DOHH2 (cell line): ENCODE data around the gene ITGB8.

Experiments
- H3F3A ChIP-seq: fragments of 200-600 bp; sonication (generic), shearing (Covaris generic); 2 replicates; pipeline ENCODE4 v1.6.0; 2016; ENCODE audit warnings: antibody characterized with exemption, mild to moderate bottlenecking; ENCODE audit not compliant: control insufficient read depth, insufficient read depth
- H3K27ac ChIP-seq: fragments of 200-600 bp; sonication (generic); 2 replicates; pipeline ENCODE4 v1.5.1; 2014; ENCODE audit warnings: low read depth, mild to moderate bottlenecking, low read length, moderate library complexity
- H3K27me3 ChIP-seq: fragments of 200-600 bp; sonication (generic); 2 replicates; pipeline ENCODE4 v1.6.1; 2014; ENCODE audit warnings: mild to moderate bottlenecking, low read length, mixed read lengths; ENCODE audit not compliant: control insufficient read depth
- H3K36me3 ChIP-seq: fragments of 200-600 bp; sonication (generic); 2 replicates; pipeline ENCODE4 v1.6.1; 2014; ENCODE audit warnings: mild to moderate bottlenecking, low read length, moderate library complexity, mixed read lengths; ENCODE audit not compliant: control insufficient read depth
- H3K4me1 ChIP-seq: fragments of 200-600 bp; sonication (generic); 2 replicates; pipeline ENCODE4 v1.6.1; 2014; ENCODE audit warnings: mild to moderate bottlenecking, low read length, mixed read lengths; ENCODE audit not compliant: control insufficient read depth
- H3K4me2 ChIP-seq: fragments of 200-600 bp; sonication (generic); 2 replicates; pipeline ENCODE4 v1.6.0; 2014; ENCODE audit warnings: mild to moderate bottlenecking, low read length, moderate library complexity
- H3K4me3 ChIP-seq: fragments of 200-600 bp; sonication (generic); 2 replicates; pipeline ENCODE4 v1.5.1; 2014; ENCODE audit warnings: mild to moderate bottlenecking, low read length, mixed read lengths
- H3K79me2 ChIP-seq: fragments of 200-600 bp; sonication (generic); 2 replicates; pipeline ENCODE4 v1.6.1; 2014; ENCODE audit warnings: mild to moderate bottlenecking, low read length, mixed read lengths; ENCODE audit not compliant: control insufficient read depth
- H3K9me2 ChIP-seq: fragments of 200-600 bp; sonication (generic); replicated peaks from 2 replicates; pipeline ENCODE4 v1.6.1; 2014; ENCODE audit warnings: mild to moderate bottlenecking, low read length, mixed read lengths; ENCODE audit not compliant: control insufficient read depth
- H3K9me3 ChIP-seq: fragments of 200-600 bp; sonication (generic); 2 replicates; pipeline ENCODE4 v1.6.1; 2014; ENCODE audit warnings: antibody characterized with exemption, low read length, mixed read lengths; ENCODE audit not compliant: control insufficient read depth, insufficient read depth
- H4K20me1 ChIP-seq: fragments of 200-600 bp; sonication (generic); 2 replicates; pipeline ENCODE4 v1.6.0; 2014; ENCODE audit warnings: low read depth, mild to moderate bottlenecking, antibody characterized with exemption, low read length, moderate library complexity; ENCODE audit not compliant: control insufficient read depth, insufficient read depth
- EZH2phosphoT487 ChIP-seq: fragments of 200-600 bp; sonication (generic); IDR thresholded peaks from 2 replicates; pipeline ENCODE4 v1.6.1; 2017; ENCODE audit warnings: borderline replicate concordance, mild to moderate bottlenecking, antibody characterized with exemption, low read length, moderate library complexity, mixed read lengths
- TF ChIP-seq, protein P1 (sequence below): fragments of 200-600 bp; sonication (generic); IDR thresholded peaks from one replicate; pipeline ENCODE4 v1.5.1; 2014; ENCODE audit warnings: antibody characterized with exemption, mild to moderate bottlenecking, low read depth, low read length; ENCODE audit not compliant: poor library complexity, severe bottlenecking

Gene ITGB8

GRCh38 chr7:20328027-20328426, 2.7 kb upstream of the ITGB8 start:
- no peak overlapping the region for H3K27ac ChIP-seq
- no peaks in the 10 kb centered on the region for H3K9me2 ChIP-seq
- H3K4me2 ChIP-seq, result peak overlapping the region; percentile 8; the same call in 1 of the 2 replicates
- 0 out of 2 replicates have a peak, but pooled peaks cover 2% of the 10 kb centered on the region for H4K20me1 ChIP-seq
- H3F3A ChIP-seq, result peaks cover 3% of the 10 kb centered on the region
- peaks cover 45% of the 10 kb centered on the region for H3K4me1 ChIP-seq
- 0 out of 2 replicates have a peak, but pooled peaks have one; percentile 12 for TF ChIP-seq EZH2phosphoT487
- TF ChIP-seq, protein P1, sequence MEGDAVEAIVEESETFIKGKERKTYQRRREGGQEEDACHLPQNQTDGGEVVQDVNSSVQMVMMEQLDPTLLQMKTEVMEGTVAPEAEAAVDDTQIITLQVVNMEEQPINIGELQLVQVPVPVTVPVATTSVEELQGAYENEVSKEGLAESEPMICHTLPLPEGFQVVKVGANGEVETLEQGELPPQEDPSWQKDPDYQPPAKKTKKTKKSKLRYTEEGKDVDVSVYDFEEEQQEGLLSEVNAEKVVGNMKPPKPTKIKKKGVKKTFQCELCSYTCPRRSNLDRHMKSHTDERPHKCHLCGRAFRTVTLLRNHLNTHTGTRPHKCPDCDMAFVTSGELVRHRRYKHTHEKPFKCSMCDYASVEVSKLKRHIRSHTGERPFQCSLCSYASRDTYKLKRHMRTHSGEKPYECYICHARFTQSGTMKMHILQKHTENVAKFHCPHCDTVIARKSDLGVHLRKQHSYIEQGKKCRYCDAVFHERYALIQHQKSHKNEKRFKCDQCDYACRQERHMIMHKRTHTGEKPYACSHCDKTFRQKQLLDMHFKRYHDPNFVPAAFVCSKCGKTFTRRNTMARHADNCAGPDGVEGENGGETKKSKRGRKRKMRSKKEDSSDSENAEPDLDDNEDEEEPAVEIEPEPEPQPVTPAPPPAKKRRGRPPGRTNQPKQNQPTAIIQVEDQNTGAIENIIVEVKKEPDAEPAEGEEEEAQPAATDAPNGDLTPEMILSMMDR, result no peak
- H3K9me3 ChIP-seq, result no peaks in the 10 kb centered on the region
- H3K36me3 ChIP-seq, result no peaks in the 10 kb centered on the region
- H3K79me2 ChIP-seq, result no peaks in the 10 kb centered on the region
- no peak overlapping the region for H3K4me3 ChIP-seq
- H3K27me3 ChIP-seq, result peaks cover 52% of the 10 kb centered on the region

DNA sequence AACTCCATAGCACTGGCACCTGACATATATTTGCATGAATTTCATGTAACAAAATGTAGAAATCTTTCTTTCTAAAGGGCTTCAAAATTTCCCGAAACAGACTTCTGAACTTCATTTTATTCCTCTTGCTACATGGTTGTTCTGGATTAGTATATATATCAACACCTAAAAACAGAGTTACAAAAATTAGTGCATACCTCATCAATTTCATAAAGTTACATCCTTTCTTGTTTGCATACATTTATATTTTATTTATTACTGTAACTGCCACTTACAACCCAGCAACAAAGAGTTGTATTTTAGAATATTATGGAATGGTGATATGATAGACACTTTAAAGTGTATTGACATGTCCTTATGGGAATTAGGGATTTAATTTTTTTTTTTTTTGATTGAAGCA, 2.0 kb upstream of the ITGB8 start:
- 0 out of 2 replicates have a peak overlapping the region, but pooled peaks have one; percentile 98 for H3K4me2 ChIP-seq
- H3K36me3 ChIP-seq, result no peaks in the 10 kb centered on the region
- H3K4me3 ChIP-seq, result no peak overlapping the region
- peaks cover 52% of the 10 kb centered on the region for H3K27me3 ChIP-seq
- H3K79me2 ChIP-seq, result no peaks in the 10 kb centered on the region
- no peak for TF ChIP-seq EZH2phosphoT487
- TF ChIP-seq, protein P1, result no peak
- H3K27ac ChIP-seq, result no peak overlapping the region
- no peaks in the 10 kb centered on the region for H3K9me3 ChIP-seq
- H3K4me1 ChIP-seq, result peaks cover 45% of the 10 kb centered on the region
- 0 out of 2 replicates have a peak, but pooled peaks cover 2% of the 10 kb centered on the region for H4K20me1 ChIP-seq
- H3K9me2 ChIP-seq, result no peaks in the 10 kb centered on the region
- H3F3A ChIP-seq, result peaks cover 3% of the 10 kb centered on the region

DNA sequence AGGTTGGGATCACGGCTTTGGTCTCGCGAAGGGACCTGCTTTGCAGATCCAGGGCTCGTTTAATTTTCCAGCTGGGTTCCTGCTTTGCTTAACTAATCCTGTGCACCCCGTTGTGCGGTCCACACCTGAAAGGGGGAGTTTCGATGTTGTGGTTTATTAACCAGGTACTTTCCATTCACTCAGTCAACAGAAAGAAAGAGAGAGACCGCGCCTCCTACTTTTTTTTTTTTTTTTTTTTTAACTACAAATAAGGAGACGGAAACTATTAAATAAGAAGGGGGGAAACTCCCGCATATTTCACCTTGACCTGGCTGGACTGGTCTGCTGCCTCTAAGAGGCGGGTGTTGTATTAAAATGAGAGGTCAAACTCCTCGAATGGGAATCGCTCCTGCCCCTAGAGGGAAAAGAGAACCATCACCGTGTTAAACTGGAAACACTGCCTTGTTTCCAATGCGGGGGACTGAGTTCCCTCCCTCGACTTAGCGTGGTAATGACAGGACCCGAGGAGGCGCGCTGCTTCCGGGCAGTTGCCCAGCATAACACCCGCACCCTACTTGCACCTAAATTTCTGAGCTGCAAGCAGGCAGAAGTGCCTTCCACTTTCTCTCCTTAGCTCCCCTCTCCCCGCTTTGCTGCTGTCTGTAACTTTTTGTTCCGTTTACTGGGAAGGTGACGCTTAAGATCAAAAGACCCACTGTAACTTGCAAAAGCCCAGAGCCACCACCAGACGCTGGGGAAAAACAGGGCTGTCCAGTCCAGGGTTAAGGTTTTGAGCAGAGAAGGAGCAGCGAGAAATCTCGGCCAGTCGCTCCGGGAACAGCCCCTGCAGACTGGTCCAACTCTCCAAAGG, 1.1 kb upstream of the ITGB8 start:
- Histone ChIP-seq H3K27ac (no peak overlapping the region), H4K20me1 (0 out of 2 replicates have a peak, but pooled peaks cover 2% of the 10 kb centered on the region), H3K4me3 (peak overlapping the region; percentile 82), H3K9me2 (no peaks in the 10 kb centered on the region), H3K36me3 (no peaks in the 10 kb centered on the region), H3K9me3 (no peaks in the 10 kb centered on the region), H3F3A (peaks cover 3% of the 10 kb centered on the region), H3K4me1 (peaks cover 45% of the 10 kb centered on the region), H3K4me2 (peak overlapping the region; percentile 98), H3K79me2 (no peaks in the 10 kb centered on the region), H3K27me3 (peaks cover 52% of the 10 kb centered on the region)
- TF ChIP-seq, protein P1, result peak; percentile 23
- TF ChIP-seq EZH2phosphoT487, result no peak
